Panc1 (cell line): ENCODE results near the gene CHMP6. TPM values are rescaled to one million over a fixed set of nuclear protein-coding genes. Genes with fewer than 3 reads are reported as not detected.
A peak's percentile ranks its signal among the peaks of the same experiment; 100 is the strongest.

ENCODE experiments used
- ATAC-seq: fragments of 200-7000 bp; cut with Tn5 transposase; 2 replicates; pipeline ENCODE4 v1.9.1; 2020; ENCODE audit warnings: mild to moderate bottlenecking, moderate library complexity
- BruUV-seq: library from RNA; stranded (reverse); fragments of 400-500 nt; replicated peaks from 2 replicates; lab custom pipeline; 2021; lab: Mats Ljungman, UMichigan
- CTCF ChIA-PET: fragments of 300-600 bp; sonication (Branson Sonifier 250); formaldehyde crosslinking; loops from one replicate; lab custom pipeline; 2022; ENCODE audit warnings: antibody characterized with exemption; lab: Charles Lee
- POLR2A ChIA-PET: fragments of 300-600 bp; sonication (Branson Sonifier 250); formaldehyde crosslinking; loops from one replicate; lab custom pipeline; 2022; ENCODE audit warnings: antibody characterized with exemption; lab: Charles Lee
- DNase-seq: peaks from one replicate; pipeline ENCODE4 v3.0.0-alpha.2; 2010; ENCODE audit warnings: low read depth, low spot score
- H3K27ac ChIP-seq: 2 replicates; pipeline ENCODE4 v1.5.1; 2011; ENCODE audit warnings: mild to moderate bottlenecking, low read length, inconsistent platforms
- H3K27me3 ChIP-seq: fragments of 200-500 bp; sonication (Bioruptor generic); 2 replicates; pipeline ENCODE4 v1.6.0; 2014; ENCODE audit warnings: low read length, inconsistent platforms; ENCODE audit not compliant: control insufficient read depth, insufficient read depth
- H3K36me3 ChIP-seq: fragments of 200-500 bp; sonication (Bioruptor generic); 2 replicates; pipeline ENCODE4 v1.5.1; 2014; ENCODE audit warnings: inconsistent platforms, mild to moderate bottlenecking, low read length, moderate library complexity; ENCODE audit not compliant: control insufficient read depth, insufficient read depth
- H3K4me1 ChIP-seq: 2 replicates; pipeline ENCODE4 v1.5.1; 2011; ENCODE audit warnings: inconsistent platforms, mild to moderate bottlenecking, low read length, moderate library complexity; ENCODE audit not compliant: control insufficient read depth, insufficient read depth
- H3K4me3 ChIP-seq, 2 experiments: 2 replicates each; pipeline ENCODE4 v1.5.1; 2011 to 2012; ENCODE audit warnings: low read depth in 2 of 2, low read length in 2 of 2, mild to moderate bottlenecking in 2 of 2, inconsistent platforms in 1 of 2, moderate library complexity in 1 of 2
- H3K9me3 ChIP-seq: fragments of 200-500 bp; sonication (Bioruptor generic); 2 replicates; pipeline ENCODE4 v1.5.1; 2014; ENCODE audit warnings: low read depth, mild to moderate bottlenecking, inconsistent platforms, low read length, moderate library complexity; ENCODE audit not compliant: control insufficient read depth, insufficient read depth
- POLR2AphosphoS5 ChIP-seq: IDR thresholded peaks from 2 replicates; pipeline ENCODE4 v1.6.1; 2012; ENCODE audit warnings: mild to moderate bottlenecking, low read depth, low read length, moderate library complexity
- REST ChIP-seq, 2 experiments: IDR thresholded peaks; 2 replicates each; pipeline ENCODE4 v1.6.1; 2011 to 2012; ENCODE audit warnings: low read depth in 2 of 2, control low read depth in 1 of 2, low read length in 1 of 2, mild to moderate bottlenecking in 1 of 2, moderate library complexity in 1 of 2; ENCODE audit not compliant: insufficient read depth in 1 of 2
- SIN3A ChIP-seq: IDR thresholded peaks from 2 replicates; pipeline ENCODE4 v1.6.1; 2012; ENCODE audit warnings: low read depth, mild to moderate bottlenecking, low read length, moderate library complexity, borderline replicate concordance; ENCODE audit not compliant: insufficient read depth
- TCF7L2 ChIP-seq: IDR thresholded peaks from 2 replicates; pipeline ENCODE4 v1.6.1; 2011; ENCODE audit warnings: mild to moderate bottlenecking, low read depth, low read length, inconsistent platforms
- in situ Hi-C: cut with HindIII; loops from 2 replicates; pipeline ENCODE4 v1.10.0; 2016; ENCODE audit warnings: low sequenced_read_pairs, low pct_unique_long_range_greater_than_20kb
- intact Hi-C: fragments of 100-400 bp; cut with micrococcal nuclease; formaldehyde crosslinking; loops from one replicate; pipeline ENCODE4 v1.10.0; 2022; ENCODE audit not compliant: unreplicated experiment
- total RNA-seq: library from RNA; stranded (reverse); gene quantifications from one replicate; pipeline ENCODE4 v1.2.1, GENCODE V29; 2021; ENCODE audit not compliant: unreplicated experiment
- TF ChIP-seq, protein P1 (sequence below): fragments of 450-650 bp; IDR thresholded peaks from 2 replicates; pipeline ENCODE4 v1.5.1; 2017; ENCODE audit warnings: mild to moderate bottlenecking

Gene CHMP6
- total RNA-seq, 1 experiment from 2014 or later, result 43.7 TPM

- in situ Hi-C loops (no loop called here), intact Hi-C loops (no loop called here)
- TF ChIP-seq SIN3A (no peak), REST (IDR thresholded peaks at IDR 0.05; ENCODE audit: insufficient read depth in 1 of 2, low read depth in 2 of 2, low read length in 1 of 2) (no peak), TCF7L2 (no peak), POLR2AphosphoS5 (no peak)
- TF ChIP-seq, protein P1, sequence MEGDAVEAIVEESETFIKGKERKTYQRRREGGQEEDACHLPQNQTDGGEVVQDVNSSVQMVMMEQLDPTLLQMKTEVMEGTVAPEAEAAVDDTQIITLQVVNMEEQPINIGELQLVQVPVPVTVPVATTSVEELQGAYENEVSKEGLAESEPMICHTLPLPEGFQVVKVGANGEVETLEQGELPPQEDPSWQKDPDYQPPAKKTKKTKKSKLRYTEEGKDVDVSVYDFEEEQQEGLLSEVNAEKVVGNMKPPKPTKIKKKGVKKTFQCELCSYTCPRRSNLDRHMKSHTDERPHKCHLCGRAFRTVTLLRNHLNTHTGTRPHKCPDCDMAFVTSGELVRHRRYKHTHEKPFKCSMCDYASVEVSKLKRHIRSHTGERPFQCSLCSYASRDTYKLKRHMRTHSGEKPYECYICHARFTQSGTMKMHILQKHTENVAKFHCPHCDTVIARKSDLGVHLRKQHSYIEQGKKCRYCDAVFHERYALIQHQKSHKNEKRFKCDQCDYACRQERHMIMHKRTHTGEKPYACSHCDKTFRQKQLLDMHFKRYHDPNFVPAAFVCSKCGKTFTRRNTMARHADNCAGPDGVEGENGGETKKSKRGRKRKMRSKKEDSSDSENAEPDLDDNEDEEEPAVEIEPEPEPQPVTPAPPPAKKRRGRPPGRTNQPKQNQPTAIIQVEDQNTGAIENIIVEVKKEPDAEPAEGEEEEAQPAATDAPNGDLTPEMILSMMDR, result no peak
- Histone ChIP-seq H3K36me3 (no peaks in the 10 kb centered on the region), H3K9me3 (no peaks in the 10 kb centered on the region), H3K4me1 (no peaks in the 10 kb centered on the region), H3K27me3 (no peaks in the 10 kb centered on the region), H3K4me3 (no peak overlapping the region), H3K27ac (no peak overlapping the region)
- POLR2A ChIA-PET, result no interaction called here
- CTCF ChIA-PET, result no interaction called here
- no peak for DNase-seq
- ATAC-seq, result peak; percentile 48; the same call in 1 of the 2 replicates
- no TSS peak for BruUV-seq
These were observed 41.9 kb upstream of the CHMP6 start for GRCh38 chr17:80949451-80950421.

GRCh38 chr17:80950466-80951120 is 41.0 kb upstream of the CHMP6 start:
- ChIA-PET CTCF (no interaction called here), POLR2A (no interaction called here)
- in situ Hi-C loops, result no loop called here
- TF ChIP-seq, protein P1, result no peak
- TF ChIP-seq SIN3A (no peak), REST (IDR thresholded peaks at IDR 0.05; ENCODE audit: insufficient read depth in 1 of 2, low read depth in 2 of 2, low read length in 1 of 2) (no peak), TCF7L2 (no peak), POLR2AphosphoS5 (no peak)
- Histone ChIP-seq H3K4me1 (no peaks in the 10 kb centered on the region), H3K36me3 (no peaks in the 10 kb centered on the region), H3K27ac (no peak overlapping the region), H3K4me3 (no peak overlapping the region), H3K9me3 (no peaks in the 10 kb centered on the region), H3K27me3 (no peaks in the 10 kb centered on the region)
- no TSS peak for BruUV-seq
- DNase-seq, result no peak
- intact Hi-C loops, result no loop called here
- ATAC-seq, result no peak
